Peyer's patch (tissue), 4 donors: ENCODE results near the gene PAX1.

ENCODE experiments used
- POLR2A ChIP-seq, 2 donors: fragments of 450-650 bp; IDR thresholded peaks; one replicate each; pipeline ENCODE4 v1.5.1; 2017; ENCODE audit warnings: antibody characterized with exemption in 2 of 2, mild to moderate bottlenecking in 2 of 2, moderate library complexity in 2 of 2
- TF ChIP-seq, protein P1 (sequence below), 6 experiments: fragments of 450-650 bp in 4 of 6; fragments of 200-600 bp in 2 of 6; sonication (generic) in 1 of 6; IDR thresholded peaks; one replicate each; pipeline ENCODE4 v1.5.1; 2017 to 2019; ENCODE audit warnings: antibody characterized with exemption in 6 of 6, mild to moderate bottlenecking in 3 of 6, moderate library complexity in 1 of 6

DNA sequence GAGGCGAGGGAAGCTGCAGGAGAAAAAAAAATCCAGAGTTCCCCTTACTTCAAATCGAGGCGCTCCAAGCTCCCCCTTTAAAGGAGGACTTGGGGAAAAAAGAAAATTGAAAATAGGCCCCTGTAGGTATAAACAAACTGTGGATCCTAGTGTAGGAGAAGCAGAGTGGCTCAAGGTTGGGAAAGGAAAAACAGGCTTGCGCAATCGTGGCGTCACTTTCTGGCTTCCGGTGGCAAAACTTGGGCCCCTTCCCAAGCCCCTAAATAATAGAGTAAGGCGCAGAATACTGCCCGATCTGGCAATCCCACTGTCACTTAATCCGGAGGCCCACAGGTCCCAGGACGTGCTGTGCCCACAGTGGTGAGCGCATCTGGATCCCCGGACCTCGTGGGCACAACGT lies 8.0 kb downstream of the PAX1 start:
- TF ChIP-seq, protein P1, sequence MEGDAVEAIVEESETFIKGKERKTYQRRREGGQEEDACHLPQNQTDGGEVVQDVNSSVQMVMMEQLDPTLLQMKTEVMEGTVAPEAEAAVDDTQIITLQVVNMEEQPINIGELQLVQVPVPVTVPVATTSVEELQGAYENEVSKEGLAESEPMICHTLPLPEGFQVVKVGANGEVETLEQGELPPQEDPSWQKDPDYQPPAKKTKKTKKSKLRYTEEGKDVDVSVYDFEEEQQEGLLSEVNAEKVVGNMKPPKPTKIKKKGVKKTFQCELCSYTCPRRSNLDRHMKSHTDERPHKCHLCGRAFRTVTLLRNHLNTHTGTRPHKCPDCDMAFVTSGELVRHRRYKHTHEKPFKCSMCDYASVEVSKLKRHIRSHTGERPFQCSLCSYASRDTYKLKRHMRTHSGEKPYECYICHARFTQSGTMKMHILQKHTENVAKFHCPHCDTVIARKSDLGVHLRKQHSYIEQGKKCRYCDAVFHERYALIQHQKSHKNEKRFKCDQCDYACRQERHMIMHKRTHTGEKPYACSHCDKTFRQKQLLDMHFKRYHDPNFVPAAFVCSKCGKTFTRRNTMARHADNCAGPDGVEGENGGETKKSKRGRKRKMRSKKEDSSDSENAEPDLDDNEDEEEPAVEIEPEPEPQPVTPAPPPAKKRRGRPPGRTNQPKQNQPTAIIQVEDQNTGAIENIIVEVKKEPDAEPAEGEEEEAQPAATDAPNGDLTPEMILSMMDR (IDR thresholded peaks at IDR 0.05), result no peak
- no peak for TF ChIP-seq POLR2A (IDR thresholded peaks at IDR 0.05)
